ENCODE results near the gene ZNF219.
A peak's percentile ranks its signal among the peaks of the same experiment; 100 is the strongest.

ZNF219 gene

DNA sequence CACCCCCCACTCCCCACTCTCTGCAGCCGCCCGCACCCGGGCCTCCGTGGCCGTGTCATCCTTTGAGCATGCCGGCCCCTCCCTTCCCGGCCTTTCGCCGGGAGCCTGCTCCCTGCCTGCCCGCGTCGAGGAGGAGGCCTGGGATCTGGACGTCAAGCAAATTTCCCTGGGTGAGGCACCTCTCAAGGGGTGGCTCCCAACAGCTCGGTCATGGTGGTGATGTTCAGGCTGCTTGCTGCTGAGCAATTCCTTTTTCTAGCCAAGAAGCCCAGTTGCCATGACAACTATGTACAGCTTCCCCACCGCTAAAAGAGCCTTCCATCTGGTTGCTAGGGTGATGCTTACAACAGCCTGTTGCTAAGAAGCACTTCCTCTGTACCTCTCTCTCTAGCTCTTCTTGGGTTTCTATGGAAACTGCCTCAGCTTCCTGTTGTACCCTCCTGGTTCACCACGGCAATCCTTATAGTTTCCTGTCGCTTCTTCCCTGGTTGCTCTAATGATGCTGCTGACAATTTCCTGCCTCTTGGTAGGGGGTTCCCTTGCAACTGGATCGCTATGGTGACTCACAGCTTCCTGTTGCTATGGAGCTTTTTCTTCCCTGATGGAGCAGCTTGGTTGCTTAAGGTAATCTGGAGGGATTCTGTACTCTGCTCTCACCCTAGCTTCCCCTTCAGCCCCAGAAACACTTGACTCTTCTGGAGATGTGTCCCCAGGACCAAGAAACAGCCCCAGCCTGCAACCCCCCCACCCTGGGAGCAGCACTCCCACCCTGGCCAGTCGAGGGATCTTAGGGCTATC lies 11.0 kb downstream of the ZNF219 start:
- peak; percentile 78 for DNase-seq (ENCODE audit: low read depth, low spot score)

DNA sequence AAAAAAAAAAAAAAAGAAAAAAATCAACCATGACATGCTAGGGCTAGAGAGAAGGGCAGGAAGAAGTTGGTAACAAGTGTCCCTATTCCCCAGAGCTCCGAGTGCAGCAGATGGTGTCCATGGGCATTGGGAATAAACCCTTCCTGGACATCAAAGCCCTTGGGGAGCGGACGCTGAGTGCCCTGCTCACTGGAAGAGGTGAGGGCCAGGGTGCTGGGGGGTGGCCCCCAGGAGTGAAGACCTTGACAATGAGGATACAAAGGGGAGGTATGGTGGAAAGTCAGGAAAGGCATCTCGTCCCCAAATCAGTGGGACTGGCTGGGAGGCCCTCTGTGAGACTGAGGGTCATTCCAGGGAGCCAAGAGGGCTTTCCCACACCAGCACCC lies 11.6 kb downstream of the ZNF219 start:
- DNase-seq (ENCODE audit: low read depth, low spot score), result no peak

DNA sequence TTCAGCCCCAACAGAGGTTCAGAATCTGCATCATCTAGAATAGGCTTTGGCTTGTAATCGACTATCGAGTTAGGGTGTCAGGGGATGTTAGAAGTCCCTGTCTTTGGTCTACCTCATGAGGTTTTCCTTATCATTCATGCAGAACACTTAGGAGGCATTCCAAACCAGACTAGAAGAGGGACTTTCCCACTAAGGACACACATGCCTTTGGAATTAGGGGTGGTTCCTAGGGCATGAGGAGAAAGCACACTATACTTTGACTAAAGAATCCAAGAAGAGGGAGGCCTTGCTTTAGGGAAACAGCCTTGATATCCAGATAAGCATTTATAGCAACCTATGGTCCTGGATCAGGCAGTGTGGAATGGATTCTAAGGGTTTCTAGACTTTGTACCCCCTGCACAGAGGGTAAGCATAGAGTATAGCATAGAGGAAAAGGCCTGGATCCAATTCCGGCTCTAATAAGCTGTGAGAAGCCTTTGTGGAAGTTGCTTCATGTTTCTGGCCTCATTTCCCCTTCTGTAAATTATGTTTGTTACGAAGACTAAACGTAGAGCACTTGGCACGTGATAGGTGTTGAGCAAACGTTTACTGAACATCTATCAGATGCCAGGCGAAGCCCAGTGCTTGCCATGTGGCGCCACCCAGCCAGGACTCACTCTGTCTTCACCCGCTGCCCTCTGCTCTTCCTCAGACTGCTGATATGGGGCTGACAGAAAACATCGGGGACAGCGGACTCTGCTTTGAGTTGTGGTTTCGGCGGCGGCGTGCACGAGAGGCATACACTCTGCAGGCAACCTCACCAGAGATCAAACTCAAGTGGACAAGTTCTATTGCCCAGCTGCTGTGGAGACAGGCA lies 13.2 kb downstream of the ZNF219 start:
- DNase-seq (ENCODE audit: low read depth, low spot score), result no peak

DNA sequence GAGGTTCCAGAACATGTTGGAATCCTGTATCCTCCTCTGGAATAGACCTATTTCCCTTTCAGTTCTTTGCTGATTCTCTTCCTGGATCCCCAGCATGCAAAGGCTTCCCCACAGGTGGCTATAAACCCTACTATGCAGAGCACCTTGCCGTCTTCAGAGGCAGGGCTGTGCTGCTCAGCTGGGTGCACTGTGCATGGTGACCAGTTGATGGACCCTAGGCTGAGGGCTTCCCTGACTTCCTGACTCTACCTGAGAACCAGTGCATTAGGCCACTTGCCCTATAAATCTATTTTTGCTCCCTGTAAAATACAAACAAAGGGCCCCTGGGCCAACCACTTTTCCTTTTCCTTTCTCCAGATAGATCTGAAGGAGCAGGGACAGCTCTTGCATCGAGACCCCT lies 14.1 kb downstream of the ZNF219 start:
- no peak for DNase-seq (ENCODE audit: low read depth, low spot score)

DNA sequence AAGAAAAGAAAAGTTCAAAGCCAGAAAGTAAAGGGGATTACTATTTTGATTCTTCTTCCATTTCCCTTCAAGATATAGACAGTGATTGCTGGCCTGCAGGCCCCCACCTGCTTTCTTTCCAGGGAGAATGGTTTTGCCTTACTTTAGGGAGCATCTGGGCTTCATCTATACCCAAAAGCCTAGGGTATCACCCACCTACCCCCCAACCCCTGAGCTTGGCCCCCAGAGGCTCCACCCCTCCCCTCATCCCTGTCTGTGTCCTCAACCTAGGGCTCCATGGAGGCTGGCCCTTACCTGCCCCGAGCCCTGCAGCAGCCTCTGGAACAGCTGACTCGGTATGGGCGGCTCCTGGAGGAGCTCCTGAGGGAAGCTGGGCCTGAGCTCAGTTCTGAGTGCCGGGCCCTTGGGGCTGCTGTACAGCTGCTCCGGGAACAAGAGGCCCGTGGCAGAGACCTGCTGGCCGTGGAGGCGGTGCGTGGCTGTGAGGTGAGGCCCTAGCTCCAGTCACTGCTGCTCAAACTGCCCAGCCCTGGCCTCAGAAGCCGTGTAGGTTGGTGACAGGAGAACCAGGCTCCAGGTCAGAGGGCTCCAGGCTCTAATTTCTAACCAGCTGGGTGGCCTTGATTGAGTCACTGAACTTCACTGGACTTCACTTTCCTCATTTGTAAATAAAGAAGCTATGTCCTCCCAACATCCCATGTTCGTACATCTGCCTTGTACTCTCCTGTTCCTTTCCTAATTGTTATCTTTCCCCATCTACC lies 14.7 kb downstream of the ZNF219 start:
- no peak for DNase-seq (ENCODE audit: low read depth, low spot score)

DNA sequence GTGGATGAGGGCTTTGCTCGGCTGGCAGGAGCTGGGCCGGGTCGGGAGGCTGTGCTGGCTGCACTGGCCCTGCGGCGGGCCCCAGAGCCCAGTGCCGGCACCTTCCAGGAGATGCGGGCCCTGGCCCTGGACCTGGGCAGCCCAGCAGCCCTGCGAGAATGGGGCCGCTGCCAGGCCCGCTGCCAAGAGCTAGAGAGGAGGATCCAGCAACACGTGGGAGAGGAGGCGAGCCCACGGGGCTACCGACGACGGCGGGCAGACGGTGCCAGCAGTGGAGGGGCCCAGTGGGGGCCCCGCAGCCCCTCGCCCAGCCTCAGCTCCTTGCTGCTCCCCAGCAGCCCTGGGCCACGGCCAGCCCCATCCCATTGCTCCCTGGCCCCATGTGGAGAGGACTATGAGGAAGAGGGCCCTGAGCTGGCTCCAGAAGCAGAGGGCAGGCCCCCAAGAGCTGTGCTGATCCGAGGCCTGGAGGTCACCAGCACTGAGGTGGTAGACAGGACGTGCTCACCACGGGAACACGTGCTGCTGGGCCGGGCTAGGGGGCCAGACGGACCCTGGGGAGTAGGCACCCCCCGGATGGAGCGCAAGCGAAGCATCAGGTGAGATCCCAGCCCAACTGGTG lies 16.8 kb downstream of the ZNF219 start:
- DNase-seq (ENCODE audit: low read depth, low spot score), result no peak

DNA sequence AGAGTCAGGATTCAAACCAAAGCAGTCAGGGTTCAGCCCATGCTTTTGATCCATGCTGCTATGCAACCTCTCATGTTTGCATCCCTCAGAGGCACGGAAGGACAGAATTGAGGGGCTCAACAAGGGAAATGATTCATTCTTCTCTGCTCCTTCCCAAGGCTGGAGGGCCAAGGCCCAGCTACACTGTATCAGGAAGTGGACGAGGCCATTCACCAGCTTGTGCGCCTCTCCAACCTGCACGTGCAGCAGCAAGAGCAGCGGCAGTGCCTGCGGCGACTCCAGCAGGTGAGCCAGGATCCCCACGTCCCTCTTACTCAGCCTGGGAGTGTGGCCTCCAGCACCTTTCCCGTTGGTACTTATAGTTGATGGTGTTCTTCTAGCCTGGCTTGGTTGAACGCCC lies 19.7 kb downstream of the ZNF219 start:
- DNase-seq (ENCODE audit: low read depth, low spot score), result no peak

DNA sequence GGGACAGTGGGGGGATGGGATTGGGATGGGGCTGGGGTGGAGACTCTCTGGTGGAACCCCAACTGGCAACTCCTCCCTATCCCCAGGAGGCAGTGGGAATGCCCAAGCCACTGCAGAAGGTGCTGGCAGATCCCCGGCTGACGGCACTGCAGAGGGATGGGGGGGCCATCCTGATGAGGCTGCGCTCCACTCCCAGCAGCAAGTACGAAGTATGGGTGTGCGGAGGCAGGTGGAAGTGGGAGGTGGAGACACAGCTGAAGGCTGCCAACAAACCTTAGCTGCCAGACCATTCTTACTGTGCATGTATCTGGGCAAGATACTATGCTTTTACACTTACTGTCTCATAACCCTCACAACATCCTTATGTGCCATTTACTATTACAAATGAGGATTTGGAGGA lies 20.2 kb downstream of the ZNF219 start:
- no peak for DNase-seq (ENCODE audit: low read depth, low spot score)

DNA sequence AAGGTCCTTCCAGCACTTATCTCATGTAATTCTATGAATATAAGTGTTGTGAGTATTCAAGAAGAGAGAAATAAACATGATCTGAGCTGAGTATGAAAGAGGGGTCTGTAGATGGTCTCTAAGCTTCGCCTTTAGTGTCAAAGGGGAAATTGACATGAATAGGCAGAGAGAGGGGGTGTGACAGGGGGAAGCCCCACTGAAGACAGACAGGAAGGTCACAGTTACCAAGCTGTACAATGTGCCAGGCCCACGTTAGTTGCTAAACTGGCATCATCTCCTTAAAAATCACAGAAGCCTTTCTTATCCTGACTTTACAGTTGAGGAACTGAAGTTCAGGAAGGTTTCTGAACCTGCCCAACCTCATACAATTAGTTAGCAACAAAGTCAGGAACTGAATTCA lies 20.8 kb downstream of the ZNF219 start:
- DNase-seq (ENCODE audit: low read depth, low spot score), result no peak

DNA sequence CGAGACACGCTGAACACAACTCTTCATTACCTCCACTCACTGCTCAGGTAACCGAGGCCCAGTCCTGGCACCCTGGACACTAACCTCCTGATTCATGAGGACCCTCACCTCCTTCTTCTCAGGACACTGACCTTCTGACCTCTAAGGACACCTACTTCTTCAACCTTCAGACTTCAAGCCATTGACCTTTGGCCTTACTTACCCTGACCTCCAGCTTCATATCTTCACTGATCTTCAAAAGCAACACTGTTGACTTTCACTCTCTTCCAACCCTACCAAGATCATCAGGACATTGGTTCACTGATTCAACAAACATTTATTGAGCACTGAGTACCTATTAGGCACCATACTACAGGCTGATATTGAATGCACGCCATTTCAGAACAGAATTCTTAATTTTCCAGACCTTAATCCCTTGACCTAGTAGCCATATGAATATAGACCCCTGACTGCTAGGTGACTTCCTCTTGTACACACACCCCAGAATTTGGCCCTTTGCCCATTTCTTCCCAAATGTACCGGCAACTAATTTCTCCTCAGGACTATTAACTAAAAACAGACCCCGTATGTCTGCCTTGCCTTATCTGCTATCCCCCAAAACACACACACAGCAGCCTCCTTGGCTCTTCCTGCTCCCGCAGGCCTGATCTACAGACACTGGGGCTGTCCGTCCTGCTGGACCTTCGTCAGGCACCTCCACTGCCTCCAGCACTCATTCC lies 22.6 kb downstream of the ZNF219 start:
- DNase-seq (ENCODE audit: low read depth, low spot score), result no peak

DNA sequence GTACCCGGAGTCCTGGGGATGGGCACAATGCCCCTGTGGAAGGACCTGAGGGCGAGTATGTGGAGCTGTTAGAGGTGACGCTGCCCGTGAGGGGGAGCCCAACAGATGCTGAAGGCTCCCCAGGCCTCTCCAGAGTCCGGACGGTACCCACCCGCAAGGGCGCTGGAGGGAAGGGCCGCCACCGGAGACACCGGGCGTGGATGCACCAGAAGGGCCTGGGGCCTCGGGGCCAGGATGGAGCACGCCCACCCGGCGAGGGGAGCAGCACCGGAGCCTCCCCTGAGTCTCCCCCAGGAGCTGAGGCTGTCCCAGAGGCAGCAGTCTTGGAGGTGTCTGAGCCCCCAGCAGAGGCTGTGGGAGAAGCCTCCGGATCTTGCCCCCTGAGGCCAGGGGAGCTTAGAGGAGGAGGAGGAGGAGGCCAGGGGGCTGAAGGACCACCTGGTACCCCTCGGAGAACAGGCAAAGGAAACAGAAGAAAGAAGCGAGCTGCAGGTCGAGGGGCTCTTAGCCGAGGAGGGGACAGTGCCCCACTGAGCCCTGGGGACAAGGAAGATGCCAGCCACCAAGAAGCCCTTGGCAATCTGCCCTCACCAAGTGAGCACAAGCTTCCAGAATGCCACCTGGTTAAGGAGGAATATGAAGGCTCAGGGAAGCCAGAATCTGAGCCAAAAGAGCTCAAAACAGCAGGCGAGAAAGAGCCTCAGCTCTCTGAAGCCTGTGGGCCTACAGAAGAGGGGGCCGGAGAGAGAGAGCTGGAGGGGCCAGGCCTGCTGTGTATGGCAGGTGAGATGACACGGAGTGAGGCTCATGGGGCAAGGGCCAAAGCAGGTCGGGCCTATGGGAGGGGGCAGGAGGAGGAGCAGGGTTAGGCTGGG lies 23.8 kb downstream of the ZNF219 start:
- no peak for DNase-seq (ENCODE audit: low read depth, low spot score)

DNA sequence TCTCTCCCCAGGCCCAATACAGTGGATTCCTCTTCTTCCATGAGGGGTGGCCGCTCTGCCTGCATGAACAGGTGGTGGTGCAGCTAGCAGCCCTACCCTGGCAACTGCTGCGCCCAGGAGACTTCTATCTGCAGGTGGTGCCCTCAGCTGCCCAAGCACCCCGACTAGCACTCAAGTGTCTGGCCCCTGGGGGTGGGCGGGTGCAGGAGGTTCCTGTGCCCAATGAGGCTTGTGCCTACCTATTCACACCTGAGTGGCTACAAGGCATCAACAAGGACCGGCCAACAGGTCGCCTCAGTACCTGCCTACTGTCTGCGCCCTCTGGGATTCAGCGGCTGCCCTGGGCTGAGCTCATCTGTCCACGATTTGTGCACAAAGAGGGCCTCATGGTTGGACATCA lies 24.5 kb downstream of the ZNF219 start:
- no peak for DNase-seq (ENCODE audit: low read depth, low spot score)

DNA sequence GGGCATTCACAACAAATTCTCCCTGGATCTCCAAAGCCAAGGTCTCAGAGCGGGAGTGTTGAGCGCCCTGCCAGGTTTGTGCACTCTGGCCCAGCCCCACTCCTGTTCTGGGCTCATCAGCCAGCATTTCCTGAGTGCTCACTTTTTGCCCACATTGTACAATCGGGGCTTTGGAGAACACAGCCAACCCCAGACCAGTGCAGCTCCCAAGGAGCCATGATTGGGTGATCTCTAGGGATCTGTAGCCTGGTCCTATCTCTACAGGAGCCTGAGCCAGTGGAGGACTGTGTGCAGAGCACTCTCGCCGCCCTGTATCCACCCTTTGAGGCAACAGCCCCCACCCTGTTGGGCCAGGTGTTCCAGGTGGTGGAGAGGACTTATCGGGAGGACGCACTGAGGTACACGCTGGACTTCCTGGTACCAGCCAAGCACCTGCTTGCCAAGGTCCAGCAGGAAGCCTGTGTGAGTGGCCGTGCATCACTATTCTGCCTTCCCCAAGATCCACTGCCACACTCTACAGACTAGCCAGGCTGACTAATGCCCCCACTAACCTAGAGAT lies 25.6 kb downstream of the ZNF219 start:
- DNase-seq (ENCODE audit: low read depth, low spot score), result no peak

DNA sequence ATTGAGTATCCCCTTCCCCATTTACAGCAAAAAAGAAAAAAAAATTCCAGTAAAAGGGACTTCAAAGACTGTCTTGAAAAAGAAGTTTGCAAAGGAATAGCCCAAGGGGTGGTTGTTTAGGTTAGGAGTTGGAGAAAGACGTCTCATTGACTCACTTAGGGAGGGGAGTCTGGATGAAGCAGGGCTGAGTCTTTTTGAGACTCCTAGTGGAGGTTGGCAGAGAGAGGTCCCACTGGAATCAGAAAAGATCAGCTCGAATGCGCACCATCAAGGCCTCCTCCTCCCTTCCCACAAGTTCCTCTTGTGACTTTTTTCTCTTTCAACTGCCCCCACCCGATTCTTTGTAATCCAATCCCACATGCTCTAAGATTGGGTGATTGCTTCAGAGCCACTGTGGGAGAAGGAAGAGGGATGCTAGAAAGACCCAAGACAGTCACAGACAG lies 26.4 kb downstream of the ZNF219 start:
- DNase-seq (ENCODE audit: low read depth, low spot score), result peak; percentile 50

DNA sequence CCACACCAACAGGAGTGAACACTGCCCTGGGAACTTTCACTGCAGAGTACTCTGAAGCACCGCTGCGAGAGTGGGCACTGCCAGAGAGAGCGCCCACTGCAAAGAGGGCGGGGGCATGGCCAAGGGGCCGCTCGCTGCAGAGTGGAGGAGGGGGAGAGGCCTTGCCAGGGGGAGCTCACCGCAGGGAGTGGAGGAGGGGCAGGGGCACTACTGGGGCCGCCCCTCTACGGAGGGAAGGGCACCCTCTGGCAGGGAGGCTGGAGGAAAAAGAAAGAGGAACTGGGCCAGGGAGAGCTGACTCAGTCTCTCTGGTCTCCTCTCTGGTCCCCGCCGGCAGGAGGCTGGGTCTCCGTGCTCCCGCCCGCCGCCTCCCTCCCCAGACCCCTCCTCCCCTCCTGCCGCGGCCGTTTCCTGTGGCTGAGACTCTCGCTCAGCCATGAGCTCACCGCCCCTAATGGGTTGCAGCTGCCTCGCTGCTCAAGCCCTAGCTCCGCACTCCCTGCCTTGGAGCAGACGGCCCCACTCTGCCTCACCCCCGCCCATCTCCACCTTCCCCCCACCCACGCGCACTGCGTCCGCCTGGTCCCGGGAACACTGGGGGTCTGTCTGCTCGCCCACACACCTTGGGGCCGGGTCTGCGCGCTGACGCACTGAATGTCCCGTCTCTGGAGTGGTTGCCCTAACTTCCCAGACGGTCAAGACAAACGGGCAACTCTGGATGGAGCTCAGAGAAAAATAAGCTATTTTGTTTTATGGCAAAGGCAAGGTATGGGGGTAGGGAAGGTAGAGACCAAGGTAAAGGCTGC lies 27.0 kb downstream of the ZNF219 start:
- peak; percentile 91 for DNase-seq (ENCODE audit: low read depth, low spot score)

DNA sequence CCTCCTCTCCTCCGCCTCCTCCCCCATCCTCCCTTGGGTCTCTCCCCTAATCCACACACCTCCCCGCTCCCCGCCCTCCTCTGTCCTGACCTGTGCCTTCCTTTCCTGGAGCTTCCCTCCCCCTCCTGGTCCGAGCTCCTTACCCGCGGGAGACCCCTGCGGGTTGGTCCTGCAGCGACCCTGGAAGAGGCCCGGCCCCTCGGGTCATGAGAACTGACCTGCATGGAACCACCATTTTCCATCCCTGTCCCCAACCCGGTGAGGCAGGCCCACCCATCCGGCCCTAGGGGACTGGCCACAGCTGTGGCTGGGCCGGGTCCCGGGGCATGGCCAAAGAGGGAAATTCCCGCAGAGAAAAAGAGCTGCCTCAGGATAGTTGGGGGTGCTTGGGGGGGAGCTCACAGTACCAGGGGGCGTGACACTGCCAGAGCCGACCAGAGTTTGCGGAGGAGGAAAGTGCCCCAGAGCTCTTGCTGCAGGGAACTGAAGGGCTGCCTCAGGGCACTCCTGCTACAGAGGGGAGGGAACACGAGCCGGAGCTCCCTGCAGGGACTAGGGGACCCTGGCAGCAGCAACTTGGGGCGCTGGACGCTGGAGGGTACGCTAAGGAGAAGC lies 27.7 kb downstream of the ZNF219 start:
- peak; percentile 33 for DNase-seq (ENCODE audit: low read depth, low spot score)

DNA sequence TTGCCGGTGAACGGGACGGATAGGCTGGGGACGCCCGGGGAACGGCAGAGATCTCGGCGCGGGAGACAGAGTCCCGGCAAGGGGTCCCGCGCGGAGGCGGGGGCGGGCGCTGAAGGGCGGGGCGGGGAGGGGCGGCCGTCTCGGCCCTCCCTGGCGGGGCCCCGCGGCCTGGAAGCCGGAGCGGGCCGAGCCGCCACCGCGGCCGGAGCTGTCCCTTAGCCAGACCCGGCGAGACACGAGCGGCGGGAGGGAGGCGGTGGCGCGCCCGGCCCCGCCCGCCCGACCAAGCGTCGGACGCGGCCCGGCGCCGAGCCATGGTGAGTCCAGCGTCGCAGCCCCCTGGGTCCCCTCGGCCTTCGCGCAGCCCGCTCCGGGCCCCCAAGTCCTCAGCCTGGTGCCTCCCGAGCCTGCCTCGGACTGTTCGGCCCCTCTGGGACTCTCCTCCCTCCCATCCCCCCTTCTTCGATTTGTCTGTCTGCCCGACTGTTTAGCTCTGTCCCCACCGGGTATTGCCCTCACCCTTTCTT lies 28.3 kb downstream of the ZNF219 start, which contains the start of gene ARHGEF40:
TSS of gene ARHGEF40 (plus strand) at position 222 of the 527 bp plus-strand sequence. CDS start at position 315, 93 bp downstream.
- no peak for DNase-seq (ENCODE audit: low read depth, low spot score)
